B cell (primary cell): Measurements from ENCODE around the gene FMN2. TPM values are rescaled to one million over a fixed set of nuclear protein-coding genes. Genes with fewer than 3 reads are reported as not detected.

ENCODE experiments used
- ATAC-seq: fragments of 200-7000 bp; cut with Tn5 transposase; one replicate; pipeline ENCODE4 v1.10.0; 2021; ENCODE audit warnings: low read depth, mild to moderate bottlenecking, moderate number of reproducible peaks, moderate library complexity
- CTCF ChIA-PET: fragments of 350-600 bp; sonication (Branson Sonifier 250); formaldehyde crosslinking; loops from one replicate; lab custom pipeline; 2021; ENCODE audit warnings: antibody characterized with exemption, inconsistent platforms; lab: Charles Lee
- POLR2A ChIA-PET: fragments of 350-600 bp; sonication (Branson Sonifier 250); formaldehyde crosslinking; loops from one replicate; lab custom pipeline; 2021; ENCODE audit warnings: antibody characterized with exemption; lab: Charles Lee
- DNase-seq: peaks from one replicate; pipeline ENCODE4 v3.0.0; 2013
- H2AFZ ChIP-seq: 2 replicates; pipeline ENCODE4 v1.6.1; 2012; ENCODE audit warnings: mild to moderate bottlenecking, low read depth, low read length; ENCODE audit not compliant: insufficient read depth, poor library complexity, severe bottlenecking
- H3K27ac ChIP-seq, 2 donors: 1 replicate in 1 of 2; 2 replicates in 1 of 2; pipeline ENCODE4 v1.5.1; 2012 to 2013; ENCODE audit warnings: low read length in 2 of 2, mild to moderate bottlenecking in 2 of 2, moderate library complexity in 1 of 2
- H3K27me3 ChIP-seq, 4 experiments: fragments of 200-600 bp in 1 of 4; sonication (generic) in 1 of 4; replicated peaks in 1 of 4; 1 replicate in 2 of 4; 2 replicates in 2 of 4; pipeline versions ENCODE4 v1.6.1 to v1.7.0; 2013 to 2016; ENCODE audit warnings: low read length in 3 of 4, mild to moderate bottlenecking in 2 of 4, mixed read lengths in 1 of 4, moderate library complexity in 1 of 4; ENCODE audit not compliant: insufficient read depth in 4 of 4, control insufficient read depth in 3 of 4; ENCODE audit errors: control extremely low read depth in 1 of 4
- H3K36me3 ChIP-seq, 2 experiments: replicated peaks in 1 of 2; 1 replicate in 1 of 2; 2 replicates in 1 of 2; pipeline versions ENCODE4 v1.6.1 to v1.7.1; 2013; ENCODE audit warnings: low read length in 1 of 2; ENCODE audit not compliant: insufficient read depth in 2 of 2, control insufficient read depth in 1 of 2; ENCODE audit errors: control extremely low read depth in 1 of 2, extremely low read depth in 1 of 2
- H3K4me1 ChIP-seq, 2 donors: fragments of 200-600 bp in 1 of 2; sonication (generic) in 1 of 2; 1 replicate in 1 of 2; 2 replicates in 1 of 2; pipeline versions ENCODE4 v1.5.1 to v1.6.1; 2013 to 2017; ENCODE audit warnings: low read length in 2 of 2; ENCODE audit not compliant: control insufficient read depth in 2 of 2, insufficient read depth in 2 of 2
- H3K4me2 ChIP-seq: replicated peaks from 2 replicates; pipeline ENCODE3; 2012; ENCODE audit warnings: mild to moderate bottlenecking, low read depth, low read length; ENCODE audit not compliant: poor library complexity, severe bottlenecking
- H3K4me3 ChIP-seq, 5 experiments: fragments of 200-600 bp in 1 of 5; sonication (generic) in 1 of 5; 1 replicate in 3 of 5; 2 replicates in 2 of 5; pipeline versions ENCODE4 v1.5.1 to v1.7.0; 2011 to 2016; ENCODE audit warnings: low read length in 4 of 5, mild to moderate bottlenecking in 4 of 5, low read depth in 2 of 5, control low read depth in 1 of 5, moderate library complexity in 1 of 5; ENCODE audit not compliant: insufficient read depth in 1 of 5; ENCODE audit errors: control extremely low read depth in 1 of 5, extremely low read depth in 1 of 5
- H3K79me2 ChIP-seq: fragments of 200-600 bp; sonication (generic); one replicate; pipeline ENCODE4 v1.6.0; 2016; ENCODE audit warnings: low read length; ENCODE audit not compliant: control insufficient read depth, insufficient read depth
- H3K9ac ChIP-seq: fragments of 200-600 bp; sonication (generic); 2 replicates; pipeline ENCODE4 v1.6.1; 2017; ENCODE audit warnings: mild to moderate bottlenecking, low read length, moderate library complexity
- H3K9me3 ChIP-seq, 3 donors: one replicate each; pipeline versions ENCODE4 v1.6.1 to v1.7.1; 2013; ENCODE audit warnings: low read length in 2 of 3; ENCODE audit not compliant: control insufficient read depth in 2 of 3, insufficient read depth in 1 of 3; ENCODE audit errors: control extremely low read depth in 1 of 3
- H4K20me1 ChIP-seq: 2 replicates; pipeline ENCODE4 v1.6.0; 2012; ENCODE audit warnings: mild to moderate bottlenecking, low read length; ENCODE audit not compliant: insufficient read depth, control insufficient read depth, poor library complexity, severe bottlenecking
- H3K27ac Mint-ChIP-seq: one replicate; pipeline ENCODE4 v1.8.0; 2021; ENCODE audit warnings: mixed read lengths
- H3K27me3 Mint-ChIP-seq: one replicate; pipeline ENCODE4 v1.8.0; 2021; ENCODE audit warnings: mixed read lengths
- H3K4me1 Mint-ChIP-seq: one replicate; pipeline ENCODE4 v1.8.0; 2021; ENCODE audit warnings: mixed read lengths
- H3K4me3 Mint-ChIP-seq: one replicate; pipeline ENCODE4 v1.8.0; 2021; ENCODE audit warnings: mixed read lengths
- H3K9me3 Mint-ChIP-seq: one replicate; pipeline ENCODE4 v1.8.0; 2022; ENCODE audit warnings: mixed read lengths; ENCODE audit not compliant: insufficient read depth
- EZH2 ChIP-seq: IDR thresholded peaks from 2 replicates; pipeline ENCODE4 v1.6.1; 2012; ENCODE audit warnings: borderline replicate concordance, low read depth, mild to moderate bottlenecking, moderate library complexity, low read length; ENCODE audit not compliant: insufficient read depth, poor library complexity, severe bottlenecking
- WGBS: methylation state at CpG from one replicate; pipeline ENCODE4 v1.1.5; 2013; ENCODE audit warnings: missing lambda C conversion rate; ENCODE audit not compliant: insufficient coverage; 5-methylcytosine and 5-hydroxymethylcytosine counted together
- intact Hi-C: fragments of 100-400 bp; cut with micrococcal nuclease; formaldehyde crosslinking; loops from one replicate; pipeline ENCODE4 v1.10.0; 2022
- polyA plus RNA-seq: library from polyadenylated mRNA; depleted of rRNA; stranded (reverse); fragments of >200 nt; gene quantifications from 2 replicates; pipeline ENCODE4 v1.2.3, GENCODE V29; 2012
- total RNA-seq, 2 donors: library from RNA; stranded (reverse); fragments of 120-200 nt in 1 of 2; gene quantifications; 1 replicate in 1 of 2; 2 replicates in 1 of 2; pipeline versions ENCODE4 v1.2.3 to v1.2.4, GENCODE V29; 2013 to 2022
- TF ChIP-seq, protein P1 (sequence below): fragments of 200-600 bp; IDR thresholded peaks from one replicate; pipeline ENCODE4 v1.8.0; 2022; ENCODE audit warnings: antibody characterized with exemption, mild to moderate bottlenecking

Gene FMN2
- total and polyA plus RNA-seq, 2 donors (not counting 1 experiment from before 2014, with no cell fraction given), result not detected

GRCh38 chr1:240151136-240151735 is 59.6 kb downstream of the FMN2 start:
- Histone ChIP-seq H3K27me3 (no peaks in the 10 kb centered on the region), H2AFZ (no peak overlapping the region), H4K20me1 (no peaks in the 10 kb centered on the region), H3K4me2 (no peak overlapping the region), H3K4me1 (no peaks in the 10 kb centered on the region), H3K27ac (no peak overlapping the region), H3K36me3 (no peaks in the 10 kb centered on the region), H3K4me3 (no peak overlapping the region), H3K9ac (no peak overlapping the region), H3K79me2 (no peaks in the 10 kb centered on the region), H3K9me3 (no peaks in the 10 kb centered on the region)
- DNase-seq (no peak), ATAC-seq (no peak)
- TF ChIP-seq EZH2, result no peak
- TF ChIP-seq, protein P1, sequence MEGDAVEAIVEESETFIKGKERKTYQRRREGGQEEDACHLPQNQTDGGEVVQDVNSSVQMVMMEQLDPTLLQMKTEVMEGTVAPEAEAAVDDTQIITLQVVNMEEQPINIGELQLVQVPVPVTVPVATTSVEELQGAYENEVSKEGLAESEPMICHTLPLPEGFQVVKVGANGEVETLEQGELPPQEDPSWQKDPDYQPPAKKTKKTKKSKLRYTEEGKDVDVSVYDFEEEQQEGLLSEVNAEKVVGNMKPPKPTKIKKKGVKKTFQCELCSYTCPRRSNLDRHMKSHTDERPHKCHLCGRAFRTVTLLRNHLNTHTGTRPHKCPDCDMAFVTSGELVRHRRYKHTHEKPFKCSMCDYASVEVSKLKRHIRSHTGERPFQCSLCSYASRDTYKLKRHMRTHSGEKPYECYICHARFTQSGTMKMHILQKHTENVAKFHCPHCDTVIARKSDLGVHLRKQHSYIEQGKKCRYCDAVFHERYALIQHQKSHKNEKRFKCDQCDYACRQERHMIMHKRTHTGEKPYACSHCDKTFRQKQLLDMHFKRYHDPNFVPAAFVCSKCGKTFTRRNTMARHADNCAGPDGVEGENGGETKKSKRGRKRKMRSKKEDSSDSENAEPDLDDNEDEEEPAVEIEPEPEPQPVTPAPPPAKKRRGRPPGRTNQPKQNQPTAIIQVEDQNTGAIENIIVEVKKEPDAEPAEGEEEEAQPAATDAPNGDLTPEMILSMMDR, result no peak
- intact Hi-C loops, result no loop called here
- POLR2A ChIA-PET, result no interaction called here
- Mint-ChIP-seq H3K27me3 (no peaks in the 10 kb centered on the region), H3K27ac (no peak overlapping the region), H3K4me3 (no peak overlapping the region), H3K9me3 (peaks cover 4% of the 10 kb centered on the region), H3K4me1 (no peaks in the 10 kb centered on the region)
- CTCF ChIA-PET, result no interaction called here
- WGBS, result 80% methylated on average over 1 of the region's 7 CpGs

- H3K27ac Mint-ChIP-seq, result no peak overlapping the region
- Histone ChIP-seq H3K4me2 (no peak overlapping the region), H4K20me1 (no peaks in the 10 kb centered on the region), H2AFZ (no peak overlapping the region), H3K9me3 (no peaks in the 10 kb centered on the region), H3K4me3 (no peak overlapping the region), H3K36me3 (no peaks in the 10 kb centered on the region), H3K4me1 (no peaks in the 10 kb centered on the region), H3K9ac (no peak overlapping the region), H3K27ac (no peak overlapping the region), H3K79me2 (no peaks in the 10 kb centered on the region), H3K27me3 (no peaks in the 10 kb centered on the region)
- DNase-seq, result no peak
- no peak for ATAC-seq
- H3K9me3 Mint-ChIP-seq, result peaks cover 4% of the 10 kb centered on the region
- H3K4me3 Mint-ChIP-seq, result no peak overlapping the region
- no peaks in the 10 kb centered on the region for H3K27me3 Mint-ChIP-seq
- intact Hi-C loops, result no loop called here
- H3K4me1 Mint-ChIP-seq, result no peaks in the 10 kb centered on the region
- TF ChIP-seq EZH2, result no peak
- TF ChIP-seq, protein P1, result no peak
- CTCF ChIA-PET, result no interaction called here
- POLR2A ChIA-PET, result no interaction called here
- whole genome bisulfite sequencing, result 68% methylated on average over 4 of the region's 5 CpGs
Measured at GRCh38 chr1:240152611-240153297, 61.1 kb downstream of the FMN2 start.
